Measurements from ENCODE around the gene REEP2.
"Not testable (repeated sequence)": the region's sequence is repeated elsewhere in the genome, so short reads cannot be mapped to it uniquely, and the experiment has no call there.

GRCh38 chr5:138389911-138390310 lies 48.9 kb upstream of the REEP2 start:
- not testable (repeated sequence) for TF ChIP-seq CTCF, POLR2A (IDR thresholded peaks at IDR 0.05)
